Colonic mucosa (tissue), 4 donors: ENCODE results near the gene GET3. TPM values are rescaled to one million over a fixed set of nuclear protein-coding genes. Genes with fewer than 3 reads are reported as not detected.
A peak's percentile ranks its signal among the peaks of the same experiment; 100 is the strongest.

Experiments used
- DNase-seq: peaks from one replicate; pipeline ENCODE4 v3.0.0-alpha.2; 2020
- H3K27ac ChIP-seq: fragments of 200-600 bp; one replicate; pipeline ENCODE4 v1.8.0; 2021
- H3K27me3 ChIP-seq: fragments of 200-600 bp; one replicate; pipeline ENCODE4 v1.8.0; 2021
- H3K36me3 ChIP-seq: fragments of 200-600 bp; one replicate; pipeline ENCODE4 v1.8.0; 2021
- H3K4me1 ChIP-seq: fragments of 200-600 bp; one replicate; pipeline ENCODE4 v1.8.0; 2021; ENCODE audit warnings: mild to moderate bottlenecking
- H3K4me3 ChIP-seq: fragments of 200-600 bp; one replicate; pipeline ENCODE4 v1.8.0; 2021
- H3K9ac ChIP-seq, 2 donors: one replicate each; pipeline ENCODE4 v1.7.0; 2013; ENCODE audit warnings: control low read depth in 2 of 2, low read depth in 2 of 2, low read length in 2 of 2
- H3K9me3 ChIP-seq: fragments of 200-600 bp; one replicate; pipeline ENCODE4 v1.8.0; 2021
- CTCF ChIP-seq: fragments of 200-600 bp; IDR thresholded peaks from one replicate; pipeline ENCODE4 v1.8.0; 2022; ENCODE audit warnings: antibody characterized with exemption, mild to moderate bottlenecking
- intact Hi-C: fragments of 100-400 bp; cut with DNase I; formaldehyde crosslinking; loops from one replicate; pipeline ENCODE4 v1.14.1; 2022
- total RNA-seq, 2 donors: library from RNA; stranded (reverse); fragmentation: NEBNext Ultra II Directional in 1 of 2; extraction: Animal tissue kit (Norgen Biotek cat#: 25700) in 1 of 2; gene quantifications; one replicate each; pipeline ENCODE4 v1.2.1, GENCODE V29; 2021
- donor health status: healthy.
- donor health status: DM: no; HTN: no; CAD: no.
- donor health status: DM: no; HTN: no; CAD: no.

Gene GET3
- total RNA-seq, 2 donors from 2014 or later: 53.6 to 77.2 TPM

- H3K27me3 ChIP-seq: no peaks in the 10 kb centered on the region
- TF ChIP-seq CTCF: no peak
- no peaks in the 10 kb centered on the region for H3K36me3 ChIP-seq
- H3K9ac ChIP-seq: peak overlapping the region; percentile 95 to 97
- DNase-seq: peak; percentile 95
- H3K27ac ChIP-seq: peak overlapping the region; percentile 100
- no peaks in the 10 kb centered on the region for H3K9me3 ChIP-seq
- intact Hi-C loops: no loop called here
- H3K4me1 ChIP-seq: peaks cover 16% of the 10 kb centered on the region
- peak overlapping the region; percentile 90 for H3K4me3 ChIP-seq
Measured at GRCh38 chr19:12793290-12794195, 56.2 kb downstream of the GET3 start.

- Histone ChIP-seq H3K9me3 (no peaks in the 10 kb centered on the region), H3K27me3 (no peaks in the 10 kb centered on the region), H3K9ac (peak overlapping the region; percentile 95 to 97), H3K4me1 (peaks cover 14% of the 10 kb centered on the region), H3K36me3 (no peaks in the 10 kb centered on the region), H3K27ac (peak overlapping the region; percentile 100), H3K4me3 (peak overlapping the region; percentile 90)
- intact Hi-C loops: no loop called here
- no peak for TF ChIP-seq CTCF
- DNase-seq: no peak
Measured at GRCh38 chr19:12794196-12794941, 57.1 kb downstream of the GET3 start.

DNA sequence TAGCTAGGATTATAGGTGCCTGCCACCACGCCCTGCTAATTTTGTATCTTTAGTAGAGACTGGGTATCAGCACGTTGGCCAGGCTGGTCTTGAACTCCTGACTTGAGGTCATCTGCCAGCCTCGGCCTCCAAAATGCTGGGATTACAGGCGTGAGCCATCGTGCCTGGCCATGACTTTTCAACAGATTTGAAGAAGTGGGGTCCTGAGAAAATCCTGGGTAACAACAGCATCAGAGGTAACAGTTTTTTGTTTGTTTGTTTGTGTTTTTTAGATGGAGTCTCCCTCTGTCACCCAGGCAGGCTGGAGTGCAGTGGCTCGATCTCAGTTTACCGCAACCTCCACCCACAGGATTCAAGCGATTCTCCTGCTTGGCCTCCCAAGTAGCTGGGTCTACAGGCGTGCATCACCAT, 57.7 kb downstream of the GET3 start:
- Histone ChIP-seq H3K9me3 (no peaks in the 10 kb centered on the region), H3K4me3 (no peak overlapping the region), H3K36me3 (no peaks in the 10 kb centered on the region), H3K27ac (peak overlapping the region; percentile 100), H3K9ac (no peak overlapping the region), H3K27me3 (no peaks in the 10 kb centered on the region), H3K4me1 (peaks cover 14% of the 10 kb centered on the region)
- no peak for DNase-seq
- intact Hi-C loops: loop anchor here (5.0 kb wide), 1 partner anchor 33 kb away; no protein-coding TSS in a partner anchor
- no peak for TF ChIP-seq CTCF

DNA sequence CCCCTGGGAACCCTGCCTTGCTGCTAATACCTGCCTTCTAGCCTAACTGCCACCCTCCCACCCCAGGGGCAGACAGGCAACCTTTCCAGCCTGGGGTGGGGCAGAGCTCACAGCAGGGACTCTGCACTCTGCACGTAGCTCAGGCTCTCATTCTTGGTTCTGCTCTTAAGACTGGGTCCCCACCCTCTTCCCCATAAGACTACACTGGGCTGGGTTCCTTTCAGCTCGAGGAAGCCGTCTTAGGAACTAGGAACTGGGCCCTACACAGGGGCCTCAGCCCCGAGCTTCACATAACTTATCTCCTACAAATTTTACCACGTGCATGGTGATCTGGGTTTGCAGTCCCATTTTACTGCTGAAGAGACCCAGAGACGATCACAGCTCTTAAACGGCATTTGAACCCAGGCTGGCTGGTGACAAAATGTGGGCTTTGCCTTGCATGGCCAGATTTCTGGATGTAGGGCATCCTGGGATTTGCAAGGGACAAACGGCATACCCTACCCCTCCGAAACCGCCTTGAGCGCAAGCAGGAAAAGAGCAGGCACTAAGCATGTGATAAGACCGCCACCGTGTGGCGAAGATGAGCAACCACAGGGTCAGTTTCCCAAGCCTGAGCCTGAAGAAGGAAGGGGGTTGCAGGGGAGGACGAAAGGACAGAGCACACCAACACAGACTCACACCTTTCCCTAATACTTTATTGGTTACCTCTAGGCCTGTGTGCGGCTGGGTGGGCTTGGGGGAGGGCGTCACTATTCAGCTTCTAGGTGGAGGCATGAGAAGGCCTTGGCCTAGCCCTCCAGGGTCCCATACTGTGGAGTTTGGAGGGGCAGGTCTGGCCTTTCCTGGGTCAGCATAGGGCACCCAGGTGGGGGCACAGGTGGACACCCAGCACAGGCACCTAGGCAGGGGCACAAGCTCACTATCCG, 59.1 kb downstream of the GET3 start:
- peaks cover 14% of the 10 kb centered on the region for H3K4me1 ChIP-seq
- H3K9ac ChIP-seq: peak overlapping the region; percentile 45 to 84
- H3K4me3 ChIP-seq: no peak overlapping the region
- H3K27ac ChIP-seq: peak overlapping the region; percentile 87
- H3K36me3 ChIP-seq: no peaks in the 10 kb centered on the region
- peak; percentile 83 for DNase-seq
- intact Hi-C loops: loop anchor here (2.0 to 5.0 kb wide), 2 partner anchors 20 to 34 kb away; no protein-coding TSS in a partner anchor
- TF ChIP-seq CTCF: peak; percentile 89
- H3K27me3 ChIP-seq: no peaks in the 10 kb centered on the region
- H3K9me3 ChIP-seq: no peaks in the 10 kb centered on the region
